HG03469 (cell line): Measurements from ENCODE around the gene CBFA2T3.

Experiments
- ATAC-seq: cut with Tn5 transposase; IDR thresholded peaks from one replicate; pipeline ENCODE4 v1.9.1; 2021; ENCODE audit warnings: mild to moderate bottlenecking, moderate library complexity, moderate number of reproducible peaks; ENCODE audit not compliant: unreplicated experiment

The CBFA2T3 gene

DNA sequence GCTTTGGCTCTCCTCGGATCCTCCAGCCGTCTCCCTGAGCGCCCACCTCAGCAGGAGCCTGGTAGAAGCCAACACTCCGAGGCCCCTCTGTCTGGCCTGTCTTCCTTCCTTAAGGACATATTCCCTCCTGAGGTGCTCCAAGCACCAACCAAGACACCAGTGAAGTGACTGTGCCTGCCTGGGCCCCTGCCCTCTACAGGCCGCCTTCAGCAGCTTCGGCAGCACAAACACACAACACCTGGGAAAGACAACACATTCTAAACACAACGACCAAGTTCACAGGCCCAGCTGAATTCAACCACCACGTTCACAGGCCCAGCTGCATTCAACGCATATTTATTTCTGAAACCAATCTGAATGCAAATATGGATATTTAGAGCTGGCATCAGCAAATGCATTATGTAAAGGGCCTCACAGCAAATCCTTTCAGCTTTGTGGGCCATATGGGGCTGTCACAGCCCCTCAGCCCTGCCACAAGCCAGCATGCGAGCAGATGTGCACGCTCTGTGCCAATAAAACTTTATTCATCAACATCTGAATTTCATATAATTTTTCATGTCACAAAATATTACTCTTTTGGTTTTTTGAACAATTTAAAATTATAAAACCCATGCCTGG is 132.5 kb downstream of the CBFA2T3 start:
- no peak for ATAC-seq

DNA sequence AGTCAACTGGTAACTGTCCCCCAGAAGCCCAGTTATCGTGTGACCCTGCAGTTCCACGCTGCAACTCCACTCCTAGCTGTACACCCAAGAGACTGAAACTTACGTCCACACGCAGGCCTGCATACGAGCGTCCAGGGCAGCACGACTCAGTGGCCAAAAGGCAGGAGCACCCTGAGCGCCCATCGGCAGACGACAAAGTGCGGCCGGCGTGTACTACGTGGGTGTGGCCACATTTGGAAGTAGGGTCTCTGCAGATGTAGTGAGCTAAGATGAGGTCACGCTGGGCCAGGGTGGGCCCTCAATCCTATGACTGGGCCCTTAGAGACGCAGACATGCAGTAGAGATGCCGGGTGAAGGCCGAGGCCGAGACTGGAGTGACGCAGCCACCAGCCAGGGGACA is 133.8 kb downstream of the CBFA2T3 start:
- ATAC-seq, result no peak

DNA sequence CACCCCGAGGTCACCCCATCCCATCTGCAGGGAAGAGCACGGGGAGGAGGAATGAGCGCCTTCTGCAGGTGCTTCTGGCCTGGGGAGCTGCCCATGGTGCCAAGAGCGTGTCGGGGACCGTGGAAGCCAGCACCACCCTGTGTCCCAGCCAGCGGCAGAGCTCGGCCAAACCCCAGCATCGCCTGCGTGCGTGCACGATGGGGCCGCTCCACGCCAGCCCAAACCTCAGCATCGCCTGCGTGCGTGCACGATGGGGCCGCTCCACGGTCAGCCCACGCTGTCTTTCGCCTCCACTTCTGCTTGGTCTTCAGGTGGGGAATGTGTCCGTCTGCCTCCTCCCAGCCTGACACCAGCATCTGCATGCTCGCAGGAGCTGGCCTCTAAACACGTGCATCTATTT is 134.2 kb downstream of the CBFA2T3 start:
- no peak for ATAC-seq

DNA sequence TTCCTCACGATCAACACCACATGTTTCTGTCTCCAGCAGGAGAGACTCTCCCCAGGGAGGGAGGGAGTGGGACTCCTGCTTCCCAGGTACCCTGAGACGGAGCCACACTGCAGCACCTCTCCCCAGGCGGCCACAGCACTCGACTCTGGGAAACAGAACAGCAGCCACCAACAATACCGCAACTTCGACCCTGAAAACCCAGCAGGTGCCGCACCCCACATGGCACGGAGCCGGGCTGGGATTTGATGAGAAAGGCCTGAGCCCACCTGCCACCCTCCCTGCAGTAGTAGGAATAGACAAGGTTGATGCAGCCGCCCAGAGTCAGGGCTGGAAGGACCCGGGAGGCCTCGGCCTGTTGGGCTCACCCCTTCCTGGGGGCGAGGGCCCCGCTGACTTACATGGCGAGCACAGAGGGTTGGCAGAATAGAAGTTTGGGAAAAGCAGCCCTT is 134.7 kb downstream of the CBFA2T3 start:
- ATAC-seq, result no peak

DNA sequence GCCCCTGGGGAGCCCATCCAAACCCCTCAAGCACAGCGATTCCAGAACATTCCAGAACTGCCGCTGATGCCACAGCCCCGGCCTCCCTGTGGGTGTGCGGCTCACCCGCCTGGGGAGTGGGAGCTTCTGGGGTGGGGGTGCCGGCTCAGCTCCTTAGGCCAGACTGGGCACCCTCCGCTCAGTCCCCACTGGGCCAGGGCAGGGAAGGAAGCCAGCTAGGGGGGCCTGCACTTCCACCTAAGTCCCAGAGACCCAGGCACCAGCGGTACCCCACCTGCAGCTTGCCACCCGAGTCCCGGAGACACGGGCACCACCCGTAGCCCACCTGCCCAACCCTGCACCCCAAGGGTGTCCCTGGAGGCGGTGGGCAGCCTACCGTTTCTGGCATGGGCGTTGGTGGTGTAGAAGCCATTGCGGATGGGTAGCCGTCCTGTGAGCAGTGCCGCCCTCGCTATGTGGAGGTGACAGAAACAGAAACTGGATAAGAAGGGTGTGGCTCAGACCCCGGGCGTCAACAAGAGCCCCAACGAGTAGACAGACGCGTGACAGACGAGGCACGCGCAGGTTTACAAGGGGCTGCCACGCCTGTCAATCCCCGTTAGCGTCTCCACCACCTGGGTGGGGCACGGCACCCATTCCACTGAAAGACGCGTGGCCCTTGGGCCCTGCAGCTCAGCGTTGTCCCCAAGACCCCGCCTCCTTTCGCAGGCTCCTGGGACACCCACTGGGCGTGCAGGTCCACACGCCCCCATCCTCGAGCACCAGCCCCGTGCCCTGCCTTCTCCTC is 135.3 kb downstream of the CBFA2T3 start:
- ATAC-seq, result no peak

DNA sequence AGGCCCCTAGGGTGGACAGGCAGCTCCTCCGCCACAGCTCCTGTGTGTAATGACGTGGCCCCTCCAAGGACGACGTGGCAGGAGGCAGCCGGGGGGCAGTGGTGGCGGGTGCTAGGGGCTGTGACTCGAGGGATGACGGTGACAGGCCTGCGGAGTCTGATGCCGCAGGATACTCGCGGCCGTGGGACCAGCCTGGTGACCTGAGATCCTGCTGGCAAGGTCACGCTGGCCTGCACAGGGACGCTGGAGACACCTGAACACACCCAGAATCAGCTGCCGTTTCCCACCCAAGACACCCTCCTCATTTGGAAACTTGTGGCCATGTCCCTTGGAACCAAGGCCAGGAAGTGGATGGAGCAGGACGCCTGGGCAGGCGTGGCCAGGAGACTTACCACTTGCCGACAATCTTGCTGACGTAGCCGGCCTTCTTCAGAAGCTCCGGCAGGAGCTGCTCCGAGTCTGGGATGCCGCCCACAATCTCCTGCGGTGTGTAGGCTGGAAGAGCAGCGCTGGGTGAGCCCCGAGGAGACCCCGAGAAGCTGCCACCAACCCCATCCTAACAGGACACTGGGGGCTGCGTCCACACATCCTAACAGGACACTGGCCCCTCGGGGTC is 136.3 kb downstream of the CBFA2T3 start:
- no peak for ATAC-seq

DNA sequence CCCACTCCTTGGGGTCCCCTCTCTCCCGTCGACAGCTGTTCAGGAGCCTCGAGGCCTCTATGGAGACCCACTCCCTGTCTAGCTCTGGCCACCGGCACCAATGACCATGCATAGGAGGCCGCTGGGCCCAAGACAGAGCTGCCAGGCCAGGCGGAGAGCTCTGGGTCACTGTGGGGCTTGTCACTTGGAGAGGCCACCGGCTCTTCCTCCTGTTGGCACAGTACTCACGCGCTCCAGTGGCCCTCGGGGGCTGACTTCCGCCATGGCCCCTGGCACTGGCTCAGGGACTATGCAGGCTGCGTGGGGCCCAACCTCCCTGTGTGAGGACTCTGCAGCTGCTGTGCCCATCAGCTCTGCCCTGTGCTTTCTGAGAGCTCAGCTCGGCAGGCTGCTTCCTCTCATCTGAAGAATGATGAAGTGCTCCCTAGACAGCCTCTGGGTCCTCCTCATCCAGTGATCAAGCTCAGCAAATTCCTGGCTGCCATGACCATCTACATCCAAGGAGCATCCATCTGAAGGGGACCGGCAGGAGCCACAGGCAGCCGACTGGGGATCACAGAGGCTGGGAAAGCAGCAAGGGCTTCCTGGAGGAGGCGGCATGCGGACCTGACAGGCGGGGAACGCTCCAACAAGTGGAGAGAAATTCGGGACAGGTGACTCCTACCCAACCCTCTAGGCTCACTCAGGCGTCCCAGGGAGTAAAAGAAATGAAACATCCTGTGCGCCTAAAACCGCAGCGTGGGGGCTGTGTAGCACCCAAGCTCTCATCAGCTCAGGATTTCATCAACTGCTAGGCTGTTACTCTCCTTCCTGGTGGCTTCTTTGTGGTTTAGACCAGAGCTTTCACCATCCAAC is 137.0 kb downstream of the CBFA2T3 start:
- no peak for ATAC-seq

DNA sequence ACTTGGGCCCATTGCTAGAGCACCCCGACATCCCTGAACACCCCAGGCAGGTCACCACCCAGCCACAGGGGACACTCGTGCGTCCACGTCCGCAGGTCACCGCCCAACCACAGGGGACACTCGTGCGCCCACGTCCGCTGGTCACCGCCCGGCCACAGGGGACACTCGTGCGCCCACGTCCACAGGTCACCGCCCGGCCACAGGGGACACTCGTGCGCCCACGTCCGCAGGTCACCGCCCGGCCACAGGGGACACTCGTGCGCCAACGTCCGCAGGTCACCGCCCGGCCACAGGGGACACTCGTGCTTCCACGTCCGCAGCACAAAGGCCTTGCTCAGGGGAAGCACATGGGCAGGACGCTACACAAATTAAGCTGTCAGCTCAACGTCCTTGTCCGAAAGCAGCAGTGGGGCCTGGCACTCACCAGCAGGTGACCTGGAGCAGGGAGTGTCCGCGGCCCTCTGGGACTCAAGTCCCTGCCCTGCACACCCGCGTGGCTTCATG is 137.9 kb downstream of the CBFA2T3 start:
- ATAC-seq, result no peak

DNA sequence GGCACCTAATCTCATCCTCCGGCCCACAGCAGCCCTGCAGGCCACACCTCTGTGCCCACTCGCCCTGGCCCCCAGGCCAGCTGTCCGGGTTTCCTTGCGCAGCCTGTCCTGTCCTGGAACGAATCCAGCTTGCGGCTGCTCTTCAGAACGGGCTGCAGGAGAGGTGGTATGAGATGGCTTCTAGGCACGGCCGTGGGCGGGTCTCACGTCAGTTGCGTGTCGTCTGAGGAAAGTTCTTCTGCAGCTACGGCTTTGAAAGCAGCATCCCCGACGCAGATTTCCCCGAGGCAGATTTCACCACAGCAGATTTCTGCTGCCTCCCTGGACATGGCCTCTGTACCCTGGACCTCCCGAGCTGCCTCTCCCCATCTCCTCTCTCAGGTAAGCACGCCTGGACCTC is 138.4 kb downstream of the CBFA2T3 start:
- no peak for ATAC-seq

DNA sequence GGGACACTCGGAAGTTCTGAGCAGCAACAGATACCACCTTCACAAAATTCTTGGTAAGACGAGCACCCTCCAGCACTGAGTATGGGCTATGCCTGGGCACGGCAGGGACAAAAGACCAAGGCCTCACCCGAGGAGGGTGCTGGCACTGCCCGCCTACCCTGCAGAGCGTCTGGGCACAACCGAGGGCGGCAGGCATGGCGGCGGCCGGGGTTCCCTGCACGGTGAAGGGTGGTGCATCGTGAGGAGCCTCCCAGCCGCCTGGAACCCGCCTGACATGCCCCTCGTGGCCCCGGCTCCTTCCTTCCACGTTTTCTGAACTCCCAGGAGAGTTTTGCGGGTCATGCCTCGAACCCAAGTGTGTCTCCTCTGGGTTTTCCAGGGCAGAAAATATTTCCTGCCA is 139.2 kb downstream of the CBFA2T3 start:
- ATAC-seq, result no peak

DNA sequence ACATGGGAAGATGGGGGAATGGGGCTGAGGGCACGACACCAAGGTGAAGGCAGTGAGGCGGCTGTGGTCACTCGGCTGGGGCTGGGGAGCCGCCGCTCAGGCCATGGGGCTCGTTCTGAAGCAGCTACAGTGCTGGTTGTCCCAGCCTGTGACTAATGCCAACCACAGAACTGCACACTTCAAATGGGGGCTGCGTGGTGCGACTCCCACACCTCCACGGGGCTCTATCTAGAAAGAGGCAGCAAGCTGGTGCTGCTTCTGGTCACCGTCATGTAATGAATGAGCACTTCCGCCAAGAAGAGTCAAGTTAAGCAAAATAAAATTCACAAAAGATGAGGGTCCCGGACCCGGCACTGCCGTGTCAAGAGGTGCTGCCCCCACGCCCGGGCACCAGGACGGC is 140.2 kb downstream of the CBFA2T3 start:
- no peak for ATAC-seq

DNA sequence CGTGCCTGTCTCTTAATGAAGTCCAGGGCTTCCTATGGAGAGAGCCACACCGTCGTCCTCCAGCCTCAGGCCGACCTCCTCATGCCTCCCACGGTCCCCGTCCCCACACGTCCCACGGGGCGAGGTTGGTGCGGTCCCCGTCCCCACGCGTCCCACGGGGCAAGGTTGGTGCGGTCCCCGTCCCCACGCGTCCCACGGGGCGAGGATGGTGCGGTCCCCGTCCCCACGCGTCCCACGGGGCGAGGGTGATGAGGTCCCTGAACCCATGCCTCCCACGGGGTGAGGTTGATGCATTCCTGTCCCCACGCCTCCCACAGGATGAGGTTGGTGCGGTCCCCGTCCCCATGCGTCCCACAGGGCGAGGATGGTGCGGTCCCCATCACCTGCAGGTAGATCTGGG is 141.2 kb downstream of the CBFA2T3 start:
- no peak for ATAC-seq

DNA sequence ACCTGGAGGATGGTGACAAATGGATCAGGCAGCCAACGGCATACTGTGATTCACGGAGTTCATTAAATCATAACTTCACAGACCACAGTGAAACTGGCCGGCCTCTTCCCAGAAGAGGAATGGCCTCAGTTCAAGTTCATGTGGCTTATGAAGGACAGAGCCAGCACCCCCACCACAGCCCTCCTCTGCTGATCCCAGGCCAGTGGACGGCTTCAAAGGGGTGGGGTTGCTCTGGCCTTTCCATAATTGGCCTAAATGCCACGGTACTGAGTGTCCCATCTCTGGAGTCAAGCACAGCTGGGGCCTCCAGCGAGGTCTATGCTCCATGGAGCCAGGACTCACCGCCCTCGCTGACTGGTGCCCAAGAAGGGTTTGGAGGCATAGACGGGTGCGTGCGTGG is 141.6 kb downstream of the CBFA2T3 start:
- ATAC-seq, result no peak

DNA sequence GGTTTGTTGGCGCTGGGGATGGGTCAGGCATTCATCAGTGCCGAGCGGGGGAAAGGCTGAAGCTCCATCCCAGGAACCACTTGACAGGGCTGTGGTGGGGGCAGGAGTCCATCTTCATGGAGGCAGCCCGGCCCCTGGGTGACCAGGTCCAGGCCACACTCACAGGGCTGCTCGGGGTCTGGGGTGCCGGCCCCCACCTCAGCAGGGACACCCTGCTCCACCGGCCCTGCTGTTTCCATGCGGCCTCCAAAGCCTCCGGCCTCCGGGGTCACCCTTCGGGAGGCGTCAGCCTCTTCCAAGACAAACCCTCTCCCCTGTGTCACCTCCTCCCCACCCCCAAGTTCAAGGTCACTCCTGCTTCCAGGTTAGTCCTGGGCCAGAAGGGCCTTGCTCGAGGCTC is 142.3 kb downstream of the CBFA2T3 start:
- no peak for ATAC-seq

DNA sequence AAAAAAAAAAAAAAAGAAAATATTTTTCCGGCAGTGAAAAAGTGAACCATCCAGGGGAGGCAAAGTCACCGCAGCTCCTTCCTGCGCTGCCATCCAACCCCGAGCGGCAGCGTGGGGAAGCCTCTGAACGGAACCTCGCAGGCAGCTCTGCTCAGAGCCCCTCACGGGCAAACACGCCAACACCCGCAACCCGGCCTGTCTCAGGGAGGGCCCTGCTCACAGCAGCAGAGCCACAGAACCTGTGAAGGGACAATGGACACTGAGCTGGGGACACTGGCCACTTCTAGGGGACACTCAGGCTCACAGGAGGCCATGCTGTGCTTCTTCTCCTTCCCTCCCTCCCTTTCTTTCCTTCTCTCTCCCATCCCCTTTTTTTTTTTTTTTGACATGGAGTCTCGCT is 143.9 kb downstream of the CBFA2T3 start:
- no peak for ATAC-seq

DNA sequence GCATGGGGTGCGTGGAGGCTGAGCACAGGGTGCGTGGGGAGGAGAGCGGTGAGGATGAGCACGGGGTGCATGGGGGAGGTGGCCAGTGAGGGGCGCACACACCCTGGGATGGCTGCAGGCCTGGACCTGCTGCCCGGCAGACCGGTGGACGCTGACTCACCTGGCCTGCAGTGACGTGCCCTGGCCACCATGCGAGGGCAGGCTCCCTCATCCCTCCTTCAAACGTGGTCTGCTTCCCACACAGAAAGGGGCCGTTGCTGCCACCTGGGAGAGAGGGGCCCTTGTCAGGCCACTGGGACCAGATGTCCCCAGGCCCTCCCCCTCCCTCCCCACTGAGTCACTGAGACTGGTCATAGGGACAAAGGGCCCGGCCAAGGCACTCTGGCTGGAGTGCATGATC is 145.2 kb downstream of the CBFA2T3 start:
- ATAC-seq, result no peak

DNA sequence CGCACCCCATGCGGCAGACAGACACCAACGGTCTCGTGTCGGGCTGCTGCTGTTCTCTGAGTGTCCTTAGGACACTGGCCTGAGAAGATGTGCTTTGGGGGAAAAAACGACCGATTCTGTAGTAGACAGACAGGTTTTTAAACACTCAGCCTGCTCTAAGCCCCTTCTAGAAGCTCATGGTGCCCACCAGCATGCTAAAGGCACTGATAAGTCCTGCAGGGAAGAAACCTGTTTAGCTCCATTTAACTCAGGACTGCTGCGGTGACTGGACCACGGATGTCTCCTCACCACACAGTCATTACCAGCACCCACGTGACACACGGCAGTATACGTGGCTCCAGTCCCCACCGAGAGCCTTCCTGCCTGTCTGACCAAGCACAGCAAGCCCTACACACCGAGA is 146.2 kb downstream of the CBFA2T3 start:
- no peak for ATAC-seq

DNA sequence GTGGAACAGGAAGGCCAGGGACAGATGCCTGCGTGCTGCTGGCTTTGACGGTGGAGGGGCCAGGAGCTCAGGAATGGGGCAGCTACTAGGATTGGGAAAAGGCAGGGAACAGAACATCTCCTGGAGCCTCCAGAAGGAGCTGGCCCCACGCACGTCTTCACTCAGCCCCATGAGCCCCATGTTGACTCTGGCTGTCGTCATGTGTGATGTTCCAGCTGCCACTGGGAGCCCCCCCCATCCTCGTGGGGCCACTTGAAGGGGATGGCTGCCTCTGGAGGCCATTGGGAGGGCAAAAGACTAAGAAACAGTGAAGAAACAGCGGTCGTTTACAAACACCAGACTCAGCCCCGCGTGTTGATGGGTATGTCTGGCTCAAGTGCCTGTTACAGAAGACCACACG is 146.7 kb downstream of the CBFA2T3 start:
- no peak for ATAC-seq

DNA sequence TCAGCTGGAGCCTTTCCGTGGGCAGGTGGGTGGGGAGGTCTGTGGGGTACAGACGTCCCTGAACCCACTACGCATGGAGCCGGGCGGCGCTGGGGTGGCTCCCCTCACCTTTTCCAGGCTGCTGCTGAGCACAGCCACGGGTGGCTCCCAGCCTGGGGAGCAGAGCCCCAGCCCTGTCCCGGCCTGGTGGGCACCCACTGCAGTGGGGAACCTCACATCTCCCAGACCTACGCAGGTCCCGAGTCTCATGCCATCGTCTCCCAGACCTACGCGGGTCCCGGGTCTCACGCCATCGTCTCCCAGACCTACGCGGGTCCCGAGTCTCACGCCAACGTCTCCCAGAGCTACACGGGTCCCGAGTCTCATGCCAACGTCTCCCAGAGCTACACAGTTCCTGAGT is 148.3 kb downstream of the CBFA2T3 start:
- ATAC-seq, result no peak

DNA sequence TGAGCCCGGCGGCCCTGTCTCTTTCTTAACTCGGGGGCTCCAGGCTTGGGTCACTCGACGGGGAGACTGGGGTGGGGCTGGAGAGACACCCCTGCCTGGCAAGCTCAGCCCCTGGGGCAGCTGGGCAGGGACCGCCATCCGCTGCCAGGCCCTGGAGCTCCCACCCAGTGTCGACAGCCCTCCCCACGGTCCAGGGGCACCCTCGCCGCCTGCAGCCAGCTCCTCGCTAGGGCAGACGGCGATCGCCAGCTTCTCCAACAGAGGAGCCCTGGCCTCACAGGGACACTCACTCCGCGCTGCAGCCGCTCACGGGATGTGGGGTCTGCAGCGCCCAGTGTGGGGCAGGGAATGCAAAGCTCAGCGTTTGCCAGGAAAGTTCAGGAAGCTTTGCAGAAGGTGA is 149.3 kb downstream of the CBFA2T3 start:
- no peak for ATAC-seq
